H1 (cell line): Measurements from ENCODE around the gene GPRC5D.

Experiments
- CTCF ChIP-seq, 3 experiments: IDR thresholded peaks; 1 replicate in 2 of 3; 2 replicates in 1 of 3; pipeline versions ENCODE4 v1.5.1 to v1.6.1; 2011; ENCODE audit warnings: low read length in 3 of 3, mild to moderate bottlenecking in 3 of 3, inconsistent platforms in 2 of 3, low read depth in 1 of 3, moderate library complexity in 1 of 3; ENCODE audit not compliant: insufficient read depth in 1 of 3; ENCODE audit errors: control extremely low read depth in 1 of 3
- EP300 ChIP-seq, 2 experiments: IDR thresholded peaks; 1 replicate in 1 of 2; 2 replicates in 1 of 2; pipeline ENCODE4 v1.6.1; 2011 to 2012; ENCODE audit warnings: low read depth in 2 of 2, low read length in 2 of 2, mild to moderate bottlenecking in 2 of 2, borderline replicate concordance in 1 of 2, inconsistent platforms in 1 of 2, moderate library complexity in 1 of 2
- POLR2A ChIP-seq, 2 experiments: IDR thresholded peaks; 1 replicate in 1 of 2; 2 replicates in 1 of 2; pipeline ENCODE4 v1.6.1; 2011; ENCODE audit warnings: low read depth in 2 of 2, low read length in 2 of 2, mild to moderate bottlenecking in 2 of 2; ENCODE audit errors: control extremely low read depth in 1 of 2
- POLR2AphosphoS5 ChIP-seq: IDR thresholded peaks from 2 replicates; pipeline ENCODE4 v1.6.1; 2011; ENCODE audit warnings: low read depth, low read length
- RXRA ChIP-seq: IDR thresholded peaks from 2 replicates; pipeline ENCODE4 v1.6.1; 2011; ENCODE audit warnings: low read depth, mild to moderate bottlenecking, low read length, moderate library complexity; ENCODE audit not compliant: insufficient read depth

GRCh38 chr12:12930633-12931219 is 21.2 kb downstream of the GPRC5D start:
- TF ChIP-seq EP300 (IDR thresholded peaks at IDR 0.05; ENCODE audit: borderline replicate concordance in 1 of 2, low read depth in 2 of 2, low read length in 2 of 2) (no peak), POLR2A (IDR thresholded peaks at IDR 0.05; ENCODE audit: control extremely low read depth in 1 of 2, low read depth in 2 of 2, low read length in 2 of 2) (no peak), CTCF (IDR thresholded peaks at IDR 0.05; ENCODE audit: control extremely low read depth in 1 of 3, insufficient read depth in 1 of 3, low read depth in 1 of 3, low read length in 3 of 3) (no peak), RXRA (no peak), POLR2AphosphoS5 (no peak)
